ENCODE results near the gene MAPK13.

Gene MAPK13

GRCh38 chr6:36160147-36160760, 29.9 kb downstream of the MAPK13 start:
- no peak for DNase-seq

- DNase-seq = no peak
Observed at GRCh38 chr6:36169023-36170007, 39.0 kb downstream of the MAPK13 start.

- DNase-seq = no peak
Observed at GRCh38 chr6:36170704-36171103, 40.4 kb downstream of the MAPK13 start.

- no peak for DNase-seq
Observed at GRCh38 chr6:36171573-36171972, 41.3 kb downstream of the MAPK13 start.

- DNase-seq = no peak
Observed at GRCh38 chr6:36177166-36177565, 46.9 kb downstream of the MAPK13 start.

- DNase-seq = no peak
Observed at GRCh38 chr6:36178544-36178943, 48.2 kb downstream of the MAPK13 start.

GRCh38 chr6:36180126-36180525, 49.8 kb downstream of the MAPK13 start:
- no peak for DNase-seq

- DNase-seq = no peak
Observed at GRCh38 chr6:36184311-36184710, 54.0 kb downstream of the MAPK13 start.

GRCh38 chr6:36186199-36186598, 55.9 kb downstream of the MAPK13 start:
- no peak for DNase-seq

- DNase-seq = no peak
Observed at GRCh38 chr6:36187446-36187845, 57.1 kb downstream of the MAPK13 start.
